Suprapubic skin (tissue), 4 donors: ENCODE measurements around the gene KCTD14. TPM values are rescaled to one million over a fixed set of nuclear protein-coding genes. Genes with fewer than 3 reads are reported as not detected.
"Not testable (repeated sequence)": the region's sequence is repeated elsewhere in the genome, so short reads cannot be mapped to it uniquely, and the experiment has no call there.

Source experiments
- DNase-seq, 2 donors: peaks; one replicate each; pipeline ENCODE4 v3.0.0-alpha.2; 2019; ENCODE audit warnings: low spot score in 2 of 2
- H3K27ac ChIP-seq: fragments of 200-600 bp; sonication (generic); one replicate; pipeline ENCODE4 v1.5.1; 2019
- H3K27me3 ChIP-seq: fragments of 200-600 bp; sonication (generic); one replicate; pipeline ENCODE4 v1.5.1; 2019
- H3K36me3 ChIP-seq: fragments of 200-600 bp; sonication (generic); one replicate; pipeline ENCODE4 v1.5.1; 2019
- H3K4me1 ChIP-seq: fragments of 200-600 bp; sonication (generic); one replicate; pipeline ENCODE4 v1.5.1; 2019
- H3K4me3 ChIP-seq: fragments of 200-600 bp; sonication (generic); one replicate; pipeline ENCODE4 v1.5.1; 2019; ENCODE audit warnings: mild to moderate bottlenecking
- H3K9me3 ChIP-seq: fragments of 200-600 bp; sonication (generic); one replicate; pipeline ENCODE4 v1.5.1; 2019
- CTCF ChIP-seq, 2 donors: fragments of 200-600 bp in 1 of 2; fragments of 450-650 bp in 1 of 2; sonication (generic) in 1 of 2; IDR thresholded peaks; one replicate each; pipeline ENCODE4 v1.5.1; 2016 to 2019; ENCODE audit warnings: antibody characterized with exemption in 2 of 2, mild to moderate bottlenecking in 1 of 2, moderate library complexity in 1 of 2
- EP300 ChIP-seq: sonication (generic); formaldehyde crosslinking; IDR thresholded peaks from one replicate; pipeline ENCODE4 v1.6.1; 2017; ENCODE audit warnings: antibody characterized with exemption
- POLR2A ChIP-seq, 2 donors: fragments of 450-650 bp; IDR thresholded peaks; one replicate each; pipeline ENCODE4 v1.6.1; 2017; ENCODE audit warnings: antibody characterized with exemption in 2 of 2, mild to moderate bottlenecking in 2 of 2, moderate library complexity in 2 of 2
- POLR2AphosphoS5 ChIP-seq, 3 donors: sonication (generic); formaldehyde crosslinking; IDR thresholded peaks; one replicate each; pipeline ENCODE4 v1.6.1; 2017; ENCODE audit warnings: antibody characterized with exemption in 3 of 3
- WGBS: methylation state at CpG from one replicate; pipeline ENCODE4 v1.1.5; 2018; 5-methylcytosine and 5-hydroxymethylcytosine counted together
- total RNA-seq, 4 donors: library from RNA; depleted of rRNA; stranded (reverse); fragments of >200 nt; gene quantifications; one replicate each; pipeline ENCODE4 v1.1.0, GENCODE V29; 2016

KCTD14 gene
- total RNA-seq, 4 donors from 2014 or later: 1.8 to 6.0 (median 3.3) TPM

- no peak overlapping the region for H3K4me3 ChIP-seq
- 96% methylated on average over 3 of the region's 3 CpGs for WGBS
- no peaks in the 10 kb centered on the region for H3K36me3 ChIP-seq
- H3K27ac ChIP-seq: no peak overlapping the region
- DNase-seq: no peak
- H3K4me1 ChIP-seq: peaks cover 7% of the 10 kb centered on the region
- no peaks in the 10 kb centered on the region for H3K9me3 ChIP-seq
- TF ChIP-seq POLR2AphosphoS5 (IDR thresholded peaks at IDR 0.05) (no peak), EP300 (no peak), CTCF (IDR thresholded peaks at IDR 0.05) (no peak), POLR2A (IDR thresholded peaks at IDR 0.05) (no peak)
- no peaks in the 10 kb centered on the region for H3K27me3 ChIP-seq
Measured at GRCh38 chr11:78031629-78032028, 8.6 kb upstream of the KCTD14 start.

GRCh38 chr11:78030429-78031325 lies 7.6 kb upstream of the KCTD14 start:
- TF ChIP-seq CTCF (IDR thresholded peaks at IDR 0.05) (no peak), EP300 (no peak), POLR2A (IDR thresholded peaks at IDR 0.05) (no peak), POLR2AphosphoS5 (IDR thresholded peaks at IDR 0.05) (no peak)
- Histone ChIP-seq H3K4me1 (peaks cover 7% of the 10 kb centered on the region), H3K9me3 (no peaks in the 10 kb centered on the region), H3K27me3 (no peaks in the 10 kb centered on the region), H3K27ac (no peak overlapping the region), H3K36me3 (no peaks in the 10 kb centered on the region), H3K4me3 (no peak overlapping the region)
- WGBS: 26% methylated on average over 7 of the region's 7 CpGs
- DNase-seq: no peak

- not testable (repeated sequence) for H3K4me3 ChIP-seq, H3K27me3 ChIP-seq, H3K4me1 ChIP-seq, H3K36me3 ChIP-seq, DNase-seq, H3K27ac ChIP-seq, H3K9me3 ChIP-seq
- 70% methylated on average over 9 of the region's 9 CpGs for WGBS
Measured at GRCh38 chr11:78028423-78028822, 5.3 kb upstream of the KCTD14 start.

- Histone ChIP-seq H3K27ac (no peak overlapping the region), H3K9me3 (no peaks in the 10 kb centered on the region), H3K4me3 (no peak overlapping the region), H3K36me3 (no peaks in the 10 kb centered on the region), H3K27me3 (no peaks in the 10 kb centered on the region), H3K4me1 (peaks cover 16% of the 10 kb centered on the region)
- TF ChIP-seq CTCF (IDR thresholded peaks at IDR 0.05) (no peak), POLR2A (IDR thresholded peaks at IDR 0.05) (no peak), EP300 (no peak), POLR2AphosphoS5 (IDR thresholded peaks at IDR 0.05) (no peak)
- WGBS: 90% methylated on average over 2 of the region's 2 CpGs
- no peak for DNase-seq
Measured at GRCh38 chr11:78027759-78028158, 4.7 kb upstream of the KCTD14 start.

- H3K9me3 ChIP-seq: no peaks in the 10 kb centered on the region
- TF ChIP-seq EP300: no peak
- no peak for TF ChIP-seq CTCF (IDR thresholded peaks at IDR 0.05)
- no peak for TF ChIP-seq POLR2A (IDR thresholded peaks at IDR 0.05)
- TF ChIP-seq POLR2AphosphoS5 (IDR thresholded peaks at IDR 0.05): no peak
- H3K4me1 ChIP-seq: peaks cover 14% of the 10 kb centered on the region
- no peak for DNase-seq
- no peak overlapping the region for H3K4me3 ChIP-seq
- H3K36me3 ChIP-seq: no peaks in the 10 kb centered on the region
- H3K27me3 ChIP-seq: no peaks in the 10 kb centered on the region
- no peak overlapping the region for H3K27ac ChIP-seq
Measured at GRCh38 chr11:78025378-78025777, 2.3 kb upstream of the KCTD14 start.
